IMR-90 (cell line): ENCODE data around the gene NPEPL1.

Experiments used
- CEBPB ChIP-seq: IDR thresholded peaks from 2 replicates; pipeline ENCODE4 v1.6.1; 2012; ENCODE audit warnings: low read depth, low read length, improper control_type of control experiment
- FOS ChIP-seq: fragments of 150-350 bp; IDR thresholded peaks from 2 replicates; pipeline ENCODE4 v1.6.1; 2016; ENCODE audit warnings: low read depth, low read length
- MAFK ChIP-seq: IDR thresholded peaks from 2 replicates; pipeline ENCODE4 v1.6.1; 2012; ENCODE audit warnings: low read depth, low read length, improper control_type of control experiment
- MXI1 ChIP-seq: IDR thresholded peaks from 2 replicates; pipeline ENCODE4 v1.6.1; 2012; ENCODE audit warnings: low read depth, mild to moderate bottlenecking, low read length, moderate library complexity, borderline replicate concordance
- NFE2L2 ChIP-seq: fragments of 150-350 bp; IDR thresholded peaks from 2 replicates; pipeline ENCODE4 v1.6.1; 2016; ENCODE audit warnings: low read depth, mild to moderate bottlenecking, low read length
- POLR2A ChIP-seq: IDR thresholded peaks from 2 replicates; pipeline ENCODE4 v1.6.1; 2012; ENCODE audit warnings: mild to moderate bottlenecking, low read depth, low read length
- RAD21 ChIP-seq: IDR thresholded peaks from 2 replicates; pipeline ENCODE4 v1.6.1; 2012; ENCODE audit warnings: low read length, improper control_type of control experiment
- RCOR1 ChIP-seq: IDR thresholded peaks from 2 replicates; pipeline ENCODE4 v1.6.1; 2012; ENCODE audit warnings: mild to moderate bottlenecking, low read length, improper control_type of control experiment; ENCODE audit not compliant: insufficient replicate concordance
- RFX5 ChIP-seq: IDR thresholded peaks from 2 replicates; pipeline ENCODE4 v1.8.0; 2012; ENCODE audit warnings: low read depth, mild to moderate bottlenecking, low read length, moderate library complexity
- SMC3 ChIP-seq: fragments of 150-350 bp; IDR thresholded peaks from 2 replicates; pipeline ENCODE4 v1.6.1; 2016; ENCODE audit warnings: low read depth, mild to moderate bottlenecking, antibody characterized with exemption, low read length, moderate library complexity
- TF ChIP-seq, protein P1 (sequence below): conservative IDR thresholded peaks from 2 replicates; pipeline ENCODE4 v1.5.1; 2012; ENCODE audit warnings: mild to moderate bottlenecking, low read depth, low read length, improper control_type of control experiment
- TF ChIP-seq, protein P2 (sequence below): fragments of 150-350 bp; IDR thresholded peaks from 2 replicates; pipeline ENCODE4 v1.6.1; 2017; ENCODE audit warnings: mild to moderate bottlenecking, antibody characterized with exemption, low read length, low read depth

DNA sequence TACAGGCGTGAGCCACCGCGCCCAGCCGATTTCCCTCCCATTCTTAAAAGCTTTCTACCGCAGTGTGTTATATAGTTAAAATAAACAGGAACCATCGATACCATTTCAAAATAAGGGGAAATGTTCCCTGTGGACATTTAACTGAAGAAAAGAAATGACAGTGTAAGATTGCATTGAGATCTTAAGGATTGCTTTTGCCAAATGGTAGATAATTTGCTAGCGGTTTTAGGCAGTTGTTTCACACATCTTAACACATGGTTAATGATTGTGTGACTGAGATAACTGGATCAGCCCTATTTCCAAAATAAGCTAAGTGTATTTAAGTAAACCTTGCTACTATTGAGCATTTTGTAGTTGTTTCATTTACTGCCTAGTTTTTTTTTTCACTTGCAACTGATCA lies 25.9 kb upstream of the NPEPL1 start:
- TF ChIP-seq RCOR1 (no peak), POLR2A (no peak), RFX5 (no peak), FOS (no peak), MAFK (no peak), SMC3 (no peak), CEBPB (no peak), NFE2L2 (no peak), MXI1 (no peak), RAD21 (no peak)
- TF ChIP-seq, protein P1, sequence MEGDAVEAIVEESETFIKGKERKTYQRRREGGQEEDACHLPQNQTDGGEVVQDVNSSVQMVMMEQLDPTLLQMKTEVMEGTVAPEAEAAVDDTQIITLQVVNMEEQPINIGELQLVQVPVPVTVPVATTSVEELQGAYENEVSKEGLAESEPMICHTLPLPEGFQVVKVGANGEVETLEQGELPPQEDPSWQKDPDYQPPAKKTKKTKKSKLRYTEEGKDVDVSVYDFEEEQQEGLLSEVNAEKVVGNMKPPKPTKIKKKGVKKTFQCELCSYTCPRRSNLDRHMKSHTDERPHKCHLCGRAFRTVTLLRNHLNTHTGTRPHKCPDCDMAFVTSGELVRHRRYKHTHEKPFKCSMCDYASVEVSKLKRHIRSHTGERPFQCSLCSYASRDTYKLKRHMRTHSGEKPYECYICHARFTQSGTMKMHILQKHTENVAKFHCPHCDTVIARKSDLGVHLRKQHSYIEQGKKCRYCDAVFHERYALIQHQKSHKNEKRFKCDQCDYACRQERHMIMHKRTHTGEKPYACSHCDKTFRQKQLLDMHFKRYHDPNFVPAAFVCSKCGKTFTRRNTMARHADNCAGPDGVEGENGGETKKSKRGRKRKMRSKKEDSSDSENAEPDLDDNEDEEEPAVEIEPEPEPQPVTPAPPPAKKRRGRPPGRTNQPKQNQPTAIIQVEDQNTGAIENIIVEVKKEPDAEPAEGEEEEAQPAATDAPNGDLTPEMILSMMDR, result no peak
- TF ChIP-seq, protein P2, sequence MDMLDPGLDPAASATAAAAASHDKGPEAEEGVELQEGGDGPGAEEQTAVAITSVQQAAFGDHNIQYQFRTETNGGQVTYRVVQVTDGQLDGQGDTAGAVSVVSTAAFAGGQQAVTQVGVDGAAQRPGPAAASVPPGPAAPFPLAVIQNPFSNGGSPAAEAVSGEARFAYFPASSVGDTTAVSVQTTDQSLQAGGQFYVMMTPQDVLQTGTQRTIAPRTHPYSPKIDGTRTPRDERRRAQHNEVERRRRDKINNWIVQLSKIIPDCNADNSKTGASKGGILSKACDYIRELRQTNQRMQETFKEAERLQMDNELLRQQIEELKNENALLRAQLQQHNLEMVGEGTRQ, result no peak
